SK-N-SH (cell line): Measurements from ENCODE around the gene NKAIN1. TPM values are rescaled to one million over a fixed set of nuclear protein-coding genes. Genes with fewer than 3 reads are reported as not detected.

ENCODE experiments used
- CTCF ChIA-PET: fragments of 300-600, 350-600 bp; formaldehyde crosslinking; extraction: SDS; loops from one replicate; lab custom pipeline; 2021; lab: Yijun Ruan, JAX
- POLR2A ChIA-PET: fragments of 350-600 bp; sonication (Branson Sonifier 250); formaldehyde crosslinking; extraction: SDS; loops from one replicate; lab custom pipeline; 2020; ENCODE audit warnings: antibody characterized with exemption, inconsistent platforms; lab: Yijun Ruan, JAX
- DNase-seq: peaks from one replicate; pipeline ENCODE4 v3.0.0; 2012
- H2AFZ ChIP-seq: fragments of 200-600 bp; sonication (generic); 2 replicates; pipeline ENCODE4 v1.8.1; 2016; ENCODE audit warnings: antibody characterized with exemption, mild to moderate bottlenecking, low read depth
- H3F3A ChIP-seq: fragments of 200-600 bp; sonication (generic); replicated peaks from 2 replicates; pipeline ENCODE3; 2016; ENCODE audit warnings: antibody characterized with exemption, mild to moderate bottlenecking; ENCODE audit not compliant: insufficient read depth
- H3K27ac ChIP-seq, 2 experiments: fragments of 200-500 bp in 1 of 2; fragments of 200-600 bp in 1 of 2; sonication (Bioruptor generic) in 1 of 2; sonication (generic), shearing (Covaris generic) in 1 of 2; 2 replicates each; pipeline versions ENCODE4 v1.5.1 to v1.6.1; 2014 to 2016; ENCODE audit warnings: low read depth in 2 of 2, inconsistent platforms in 1 of 2, low read length in 1 of 2, mild to moderate bottlenecking in 1 of 2, mixed read lengths in 1 of 2
- H3K27me3 ChIP-seq: fragments of 200-600 bp; sonication (generic), shearing (Covaris generic); 2 replicates; pipeline ENCODE4 v1.6.1; 2016; ENCODE audit warnings: mixed run types; ENCODE audit not compliant: insufficient read depth
- H3K36me3 ChIP-seq, 2 experiments: fragments of 200-500 bp in 1 of 2; fragments of 200-600 bp in 1 of 2; sonication (Bioruptor generic) in 1 of 2; sonication (generic) in 1 of 2; replicated peaks in 1 of 2; 2 replicates each; pipeline versions ENCODE3 to v1.5.1; 2014 to 2016; ENCODE audit warnings: low read length in 1 of 2, mild to moderate bottlenecking in 1 of 2; ENCODE audit not compliant: insufficient read depth in 2 of 2, control insufficient read depth in 1 of 2
- H3K4me1 ChIP-seq, 2 experiments: fragments of 200-500 bp in 1 of 2; fragments of 200-600 bp in 1 of 2; sonication (Bioruptor generic) in 1 of 2; sonication (generic), shearing (Covaris generic) in 1 of 2; 2 replicates each; pipeline versions ENCODE4 v1.5.1 to v1.6.1; 2014 to 2016; ENCODE audit warnings: low read depth in 1 of 2, low read length in 1 of 2, mixed run types in 1 of 2; ENCODE audit not compliant: insufficient read depth in 2 of 2, control insufficient read depth in 1 of 2
- H3K4me2 ChIP-seq: fragments of 200-600 bp; sonication (generic), shearing (Covaris generic); 2 replicates; pipeline ENCODE4 v1.6.1; 2017; ENCODE audit warnings: mixed run types
- H3K4me3 ChIP-seq, 2 experiments: fragments of 200-500 bp in 1 of 2; fragments of 200-600 bp in 1 of 2; sonication (Bioruptor generic) in 1 of 2; sonication (generic), shearing (Covaris generic) in 1 of 2; 2 replicates each; pipeline versions ENCODE4 v1.5.1 to v1.8.1; 2014 to 2016; ENCODE audit warnings: low read depth in 2 of 2, inconsistent platforms in 1 of 2, low read length in 1 of 2, mild to moderate bottlenecking in 1 of 2, mixed read lengths in 1 of 2, moderate library complexity in 1 of 2
- H3K79me2 ChIP-seq: fragments of 200-600 bp; sonication (generic); 2 replicates; pipeline ENCODE4 v1.8.1; 2017; ENCODE audit warnings: mild to moderate bottlenecking; ENCODE audit not compliant: insufficient read depth
- H3K9ac ChIP-seq: fragments of 200-600 bp; sonication (generic); 2 replicates; pipeline ENCODE4 v1.6.1; 2017; ENCODE audit warnings: mixed run types
- H3K9me2 ChIP-seq: fragments of 200-600 bp; sonication (generic); 2 replicates; pipeline ENCODE4 v1.6.1; 2017; ENCODE audit warnings: mixed run types
- H3K9me3 ChIP-seq: fragments of 200-600 bp; sonication (generic); 2 replicates; pipeline ENCODE4 v1.6.1; 2017; ENCODE audit warnings: mixed run types, mild to moderate bottlenecking, moderate library complexity
- H4K20me1 ChIP-seq: fragments of 200-600 bp; sonication (generic); 2 replicates; pipeline ENCODE4 v1.6.1; 2017; ENCODE audit warnings: mild to moderate bottlenecking, mixed run types; ENCODE audit not compliant: insufficient read depth
- CTCF ChIP-seq: fragments of 200-600 bp; sonication (generic); IDR thresholded peaks from 2 replicates; pipeline ENCODE4 v1.6.1; 2017; ENCODE audit warnings: antibody characterized with exemption, mild to moderate bottlenecking, moderate library complexity
- EP300 ChIP-seq, 2 experiments: IDR thresholded peaks; 2 replicates each; pipeline versions ENCODE4 v1.4.0 to v1.6.1; 2012; ENCODE audit warnings: borderline replicate concordance in 1 of 2, low read depth in 1 of 2, low read length in 1 of 2
- FOSL2 ChIP-seq: IDR thresholded peaks from 2 replicates; pipeline ENCODE4 v1.4.0; 2012; ENCODE audit warnings: low read depth, mild to moderate bottlenecking, moderate library complexity, borderline replicate concordance
- FOXJ3 ChIP-seq: sonication (generic); formaldehyde crosslinking; IDR thresholded peaks from 2 replicates; pipeline ENCODE4 v1.5.1; 2020; ENCODE audit warnings: mild to moderate bottlenecking, missing genetic modification reagents
- GATA2 ChIP-seq: sonication (generic); formaldehyde crosslinking; IDR thresholded peaks from 2 replicates; pipeline ENCODE4 v1.5.0; 2020; ENCODE audit warnings: mild to moderate bottlenecking, missing genetic modification reagents
- MAX ChIP-seq: IDR thresholded peaks from 2 replicates; pipeline ENCODE4 v1.4.0; 2012; ENCODE audit warnings: low read depth
- MEF2A ChIP-seq: IDR thresholded peaks from 2 replicates; pipeline ENCODE4 v1.4.0; 2012; ENCODE audit warnings: low read depth, borderline replicate concordance
- MXI1 ChIP-seq: IDR thresholded peaks from 2 replicates; pipeline ENCODE4 v1.6.1; 2012; ENCODE audit warnings: mild to moderate bottlenecking, low read depth, low read length, improper control_type of control experiment
- NFIC ChIP-seq: IDR thresholded peaks from 2 replicates; pipeline ENCODE4 v1.4.0; 2012; ENCODE audit warnings: borderline replicate concordance
- RCOR1 ChIP-seq: fragments of 150-350 bp; IDR thresholded peaks from 2 replicates; pipeline ENCODE4 v1.6.1; 2017; ENCODE audit warnings: antibody characterized with exemption, low read length
- REST ChIP-seq: IDR thresholded peaks from 2 replicates; pipeline ENCODE4 v1.6.1; 2012; ENCODE audit warnings: mild to moderate bottlenecking, low read depth, low read length, moderate library complexity
- RFX5 ChIP-seq: IDR thresholded peaks from 2 replicates; pipeline ENCODE4 v1.6.1; 2012; ENCODE audit warnings: mild to moderate bottlenecking, improper control_type of control experiment, low read length
- RXRA ChIP-seq: IDR thresholded peaks from 2 replicates; pipeline ENCODE4 v1.4.0; 2012; ENCODE audit warnings: low read depth, mild to moderate bottlenecking, borderline replicate concordance
- SMC3 ChIP-seq: IDR thresholded peaks from 2 replicates; pipeline ENCODE4 v1.6.1; 2012; ENCODE audit warnings: low read depth, low read length, improper control_type of control experiment
- USF1 ChIP-seq: IDR thresholded peaks from 2 replicates; pipeline ENCODE4 v1.4.0; 2012; ENCODE audit warnings: low read depth, borderline replicate concordance
- ZBTB33 ChIP-seq: IDR thresholded peaks from 2 replicates; pipeline ENCODE4 v1.4.0; 2012; ENCODE audit warnings: low read depth, borderline replicate concordance
- WGBS: methylation state at CpG from one replicate; pipeline ENCODE4 v1.1.6; 2017; ENCODE audit warnings: low lambda C conversion rate; 5-methylcytosine and 5-hydroxymethylcytosine counted together
- polyA plus RNA-seq, 3 experiments: library from polyadenylated mRNA; depleted of rRNA; stranded (reverse); fragments of >200 nt; gene quantifications; 2 replicates each; pipeline ENCODE4 v1.2.3, GENCODE V29; 2012

Gene NKAIN1
- polyA plus RNA-seq, 1 of the 3 experiments (the other 2 are of a cell fraction): 0.54 TPM

- TF ChIP-seq RXRA: no peak
- no peak for TF ChIP-seq MEF2A
- no peak for TF ChIP-seq FOXJ3 (CRISPR knock-in tag)
- no peak for TF ChIP-seq CTCF
Measured at GRCh38 chr1:31219489-31219888, 20.2 kb downstream of the NKAIN1 start (continued).

GRCh38 chr1:31218705-31219104 lies 21.0 kb downstream of the NKAIN1 start:
- DNase-seq: peak; percentile 53
- Histone ChIP-seq H3K4me1 (peaks cover 0 to 41% of the 10 kb centered on the region in 2 experiments; a peak in 2 of 4 replicates), H4K20me1 (no peaks in the 10 kb centered on the region), H3K36me3 (no peaks in the 10 kb centered on the region), H3K9me2 (no peaks in the 10 kb centered on the region), H3K9ac (no peak overlapping the region), H3K9me3 (no peaks in the 10 kb centered on the region), H2AFZ (no peak overlapping the region), H3K27me3 (no peaks in the 10 kb centered on the region), H3F3A (no peaks in the 10 kb centered on the region), H3K4me3 (no peak overlapping the region), H3K4me2 (no peak overlapping the region), H3K79me2 (no peaks in the 10 kb centered on the region), H3K27ac (no peak overlapping the region)
- WGBS: 83% methylated on average over 4 of the region's 8 CpGs
- no peak for TF ChIP-seq REST
- peak; percentile 57; the same call in 1 of the 2 replicates for TF ChIP-seq MXI1
- TF ChIP-seq EP300 (IDR thresholded peaks at IDR 0.05; ENCODE audit: borderline replicate concordance in 1 of 2, low read depth in 1 of 2, low read length in 1 of 2): no peak
- POLR2A ChIA-PET: no interaction called here
- CTCF ChIA-PET: interaction anchor here (1.0 to 4.6 kb wide), 6 partner anchors 9 to 35 kb away, joined by 3 to 49 read pairs (median 4); no protein-coding TSS in a partner anchor

GRCh38 chr1:31216016-31216415 lies 23.7 kb downstream of the NKAIN1 start:
- H3K79me2 ChIP-seq: no peaks in the 10 kb centered on the region
- H4K20me1 ChIP-seq: no peaks in the 10 kb centered on the region
- no peak overlapping the region for H3K4me2 ChIP-seq
- no peaks in the 10 kb centered on the region for H3K27me3 ChIP-seq
- peaks cover 0 to 36% of the 10 kb centered on the region in 2 experiments; a peak in 2 of 4 replicates for H3K4me1 ChIP-seq
- no peaks in the 10 kb centered on the region for H3K36me3 ChIP-seq
- no peak overlapping the region for H2AFZ ChIP-seq
- no peaks in the 10 kb centered on the region for H3F3A ChIP-seq
- ChIA-PET POLR2A (interaction anchor here (0.6 to 1.0 kb wide), 3 partner anchors 11 to 48 kb away, joined by 3 read pairs; no protein-coding TSS in a partner anchor), CTCF (interaction anchor here (4.6 kb wide), 1 partner anchor 32 kb away, joined by 49 read pairs; no protein-coding TSS in a partner anchor)
- H3K9me2 ChIP-seq: no peaks in the 10 kb centered on the region
- H3K27ac ChIP-seq: peak overlapping the region in 1 of 2 experiments; percentile 82; a peak in 2 of 4 replicates
- 37% methylated on average over 10 of the region's 10 CpGs for WGBS
- DNase-seq: peak; percentile 84
- H3K9ac ChIP-seq: no peak overlapping the region
- H3K4me3 ChIP-seq: no peak overlapping the region
- H3K9me3 ChIP-seq: no peaks in the 10 kb centered on the region
- no peak for TF ChIP-seq SMC3
- TF ChIP-seq MXI1: peak; percentile 86
- TF ChIP-seq NFIC: peak; percentile 66
- 0 out of 2 replicates have a peak, but pooled peaks have one; percentile 38 for TF ChIP-seq RFX5
- TF ChIP-seq EP300 (IDR thresholded peaks at IDR 0.05; ENCODE audit: borderline replicate concordance in 1 of 2, low read depth in 1 of 2, low read length in 1 of 2): peak in 1 of 2 experiments; percentile 13; a peak in 1 of 4 replicates
- TF ChIP-seq ZBTB33: no peak
- no peak for TF ChIP-seq FOSL2
- TF ChIP-seq RCOR1: peak; percentile 12; the same call in 1 of the 2 replicates
- TF ChIP-seq MAX: no peak
- no peak for TF ChIP-seq USF1
- 0 out of 2 replicates have a peak, but pooled peaks have one; percentile 23 for TF ChIP-seq GATA2 (CRISPR knock-in tag)
